Activated CD8-positive, alpha-beta memory T cell treated with anti-CD3 and anti-CD28 coated beads, Interleukin-2, amount 50 U/mL, for 24 hours (primary cell): ENCODE results near the gene RHOU.

Experiments used
- DNase-seq: peaks from one replicate; pipeline ENCODE4 v3.0.0-alpha.2; 2020; ENCODE audit errors: extremely low read depth

RHOU gene

DNA sequence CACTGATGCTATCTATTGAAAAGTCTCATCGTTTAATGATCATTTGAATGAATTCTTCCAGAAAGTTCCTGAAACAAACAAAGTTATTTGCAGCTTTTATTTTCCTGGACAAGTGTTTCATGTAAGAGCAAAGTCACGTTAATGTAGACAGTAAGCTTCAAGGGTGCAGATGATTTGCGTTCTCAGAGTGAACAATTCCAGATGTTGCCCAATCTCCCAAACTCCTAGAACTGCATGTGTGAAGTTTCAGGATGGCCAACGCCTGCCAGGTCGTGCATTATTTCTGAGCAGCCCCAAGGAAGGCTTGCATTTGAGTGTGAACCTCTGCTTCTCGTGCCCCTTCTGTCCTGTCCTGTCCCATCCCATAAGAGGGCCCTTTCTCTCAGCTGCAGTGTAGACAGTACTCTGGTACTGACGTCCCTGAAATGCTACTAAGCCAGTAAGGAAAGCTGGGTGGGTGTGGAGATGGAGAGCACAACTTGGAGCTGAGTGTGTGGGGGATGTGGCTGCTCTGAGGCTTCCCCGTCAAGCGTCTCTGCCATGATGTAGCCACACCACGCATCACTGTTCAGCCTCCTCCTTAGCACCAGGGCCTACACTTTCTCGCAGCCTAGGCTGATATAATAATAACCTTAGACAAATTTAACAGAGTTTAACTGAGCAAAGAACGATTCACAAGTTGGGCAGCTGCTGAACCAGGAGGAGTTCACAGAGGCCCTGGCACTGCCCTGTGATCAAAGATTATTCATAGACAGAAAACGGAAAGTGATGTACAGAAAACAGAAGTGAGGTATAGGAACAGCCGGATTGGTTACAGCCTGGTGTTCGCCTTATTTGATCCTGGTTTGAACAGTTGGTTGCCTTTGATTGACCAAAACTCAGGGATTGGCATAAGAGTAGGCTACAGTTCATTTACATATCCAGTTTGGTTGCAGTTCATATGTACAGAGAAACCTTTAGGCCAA lies 50.4 kb downstream of the RHOU start:
- DNase-seq, result no peak

- no peak for DNase-seq
Observed at GRCh38 chr1:228786361-228787129, 51.3 kb downstream of the RHOU start.

DNA sequence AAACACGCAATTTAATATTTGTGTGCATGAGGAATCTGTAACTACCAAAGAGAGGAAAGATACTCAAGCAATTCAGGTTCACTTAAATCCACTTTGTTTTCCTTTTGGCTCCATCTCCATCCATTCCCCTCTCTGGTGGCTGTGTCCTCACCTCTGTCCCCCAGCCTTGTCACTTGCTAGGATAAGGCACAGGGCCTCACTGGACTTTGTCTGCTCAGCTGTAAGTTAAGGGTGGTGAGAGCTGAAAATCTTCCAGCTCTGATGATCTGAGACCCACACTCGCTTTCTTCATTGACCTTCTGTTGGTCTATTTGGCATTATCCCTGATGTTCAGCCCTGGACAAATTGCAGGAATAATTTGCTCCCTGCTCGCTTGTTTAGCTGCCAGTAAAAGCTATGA lies 56.5 kb downstream of the RHOU start:
- DNase-seq, result no peak

GRCh38 chr1:228792601-228793000 lies 57.3 kb downstream of the RHOU start:
- no peak for DNase-seq

DNA sequence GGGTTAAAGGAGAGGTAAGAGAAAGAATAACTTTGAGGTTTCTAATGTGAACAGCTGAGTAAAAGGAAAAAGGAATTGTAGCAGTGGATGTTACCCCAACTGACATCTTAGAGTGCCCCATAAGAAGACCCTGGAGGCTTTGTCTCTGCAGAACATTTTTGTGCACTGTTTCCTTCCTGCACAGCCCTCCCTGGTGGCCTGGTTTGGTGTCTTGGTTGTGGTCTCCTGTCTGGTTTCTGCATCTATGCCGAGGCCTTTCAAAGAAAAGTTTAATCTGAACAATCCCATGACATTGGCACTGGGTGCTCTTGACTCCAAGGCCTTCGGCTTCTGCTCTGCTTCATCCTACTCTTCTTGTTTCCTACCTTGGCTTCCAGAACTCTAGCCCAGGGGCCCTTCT lies 57.8 kb downstream of the RHOU start:
- no peak for DNase-seq

DNA sequence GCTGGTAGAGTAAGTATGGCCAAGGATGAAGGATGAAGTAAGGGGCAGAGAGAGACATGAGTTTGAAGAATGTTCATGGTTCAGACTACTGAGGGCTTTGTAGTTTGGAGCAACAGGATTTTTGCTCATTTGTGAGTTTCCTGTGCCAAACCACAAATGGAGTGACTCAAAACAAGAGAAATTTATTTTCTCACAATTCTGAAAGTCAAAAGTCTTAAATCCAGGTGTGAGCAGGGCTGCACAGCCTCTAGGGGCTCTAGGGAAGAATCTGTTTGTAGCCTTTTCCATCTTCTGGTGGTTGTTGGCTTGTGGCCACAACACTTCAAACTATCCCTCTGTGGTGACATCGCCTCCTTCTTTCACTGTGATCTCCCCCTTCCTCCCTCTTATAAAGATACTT lies 58.9 kb downstream of the RHOU start:
- DNase-seq, result no peak

DNA sequence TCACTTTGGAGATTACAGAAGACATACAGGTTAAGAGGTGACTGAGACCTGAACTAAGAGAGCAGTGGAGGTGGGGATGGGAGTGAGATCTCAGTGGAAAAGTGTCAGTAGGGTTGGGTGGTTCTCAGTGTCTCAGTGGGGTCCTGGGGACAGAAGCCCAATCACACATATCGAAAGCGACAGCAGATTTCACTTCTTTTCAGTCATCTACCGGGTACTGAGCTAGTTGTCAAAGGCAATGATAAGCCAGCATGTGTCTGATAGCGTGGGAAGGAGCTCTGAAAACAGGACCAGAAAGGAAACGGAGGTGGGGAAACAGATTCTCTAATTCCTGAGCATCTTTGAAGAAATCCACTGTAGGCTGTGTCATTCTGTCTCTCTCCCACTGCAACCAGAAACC lies 59.5 kb downstream of the RHOU start:
- DNase-seq, result no peak

DNA sequence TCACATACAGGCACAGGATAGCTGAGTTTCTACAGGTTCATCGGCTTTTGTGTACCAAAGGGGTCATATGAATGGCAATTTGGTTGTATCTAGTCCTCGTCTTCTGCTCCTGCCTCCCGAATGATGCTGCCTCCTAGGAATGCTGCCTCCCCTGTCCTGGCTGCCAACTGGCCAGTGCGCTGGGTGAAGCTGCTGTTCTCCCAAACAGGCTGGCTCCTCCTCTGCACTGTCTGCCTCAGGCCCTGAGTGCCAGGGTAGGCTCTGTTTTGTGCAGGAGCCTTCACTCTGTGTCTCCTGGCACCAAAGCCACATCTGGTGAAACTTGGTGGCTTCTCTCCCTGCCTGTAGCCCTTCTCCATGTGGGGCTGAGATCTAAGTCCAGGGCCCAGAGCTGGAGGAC lies 60.3 kb downstream of the RHOU start:
- no peak for DNase-seq
